ENCODE results near the gene SKA2.
"Not testable (repeated sequence)": the region's sequence is repeated elsewhere in the genome, so short reads cannot be mapped to it uniquely, and the experiment has no call there.

Gene SKA2

DNA sequence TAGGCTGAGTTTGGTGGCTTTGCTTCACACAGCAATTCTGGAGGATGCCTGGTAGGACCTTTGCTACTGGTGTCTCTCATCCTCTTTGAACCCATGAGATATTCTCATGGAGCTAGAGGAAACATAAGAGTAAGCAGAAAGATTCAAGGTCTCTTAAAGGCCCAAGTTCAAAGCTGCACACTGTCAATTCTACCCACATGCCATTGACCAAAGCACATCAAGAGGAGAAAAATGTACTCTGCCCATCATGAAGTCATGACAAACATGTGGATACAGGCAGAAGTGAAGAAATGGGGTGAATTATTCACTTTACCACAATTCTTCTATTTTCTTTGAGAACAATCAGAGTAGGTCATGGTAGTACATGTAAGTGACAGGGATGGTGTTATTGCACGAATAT, 13.1 kb downstream of the SKA2 start:
- no peak overlapping the region for H3K4me3 ChIP-seq (ENCODE audit: low read depth, low read length)
- no peak for DNase-seq (ENCODE audit: low read depth)
- TF ChIP-seq, protein P1, sequence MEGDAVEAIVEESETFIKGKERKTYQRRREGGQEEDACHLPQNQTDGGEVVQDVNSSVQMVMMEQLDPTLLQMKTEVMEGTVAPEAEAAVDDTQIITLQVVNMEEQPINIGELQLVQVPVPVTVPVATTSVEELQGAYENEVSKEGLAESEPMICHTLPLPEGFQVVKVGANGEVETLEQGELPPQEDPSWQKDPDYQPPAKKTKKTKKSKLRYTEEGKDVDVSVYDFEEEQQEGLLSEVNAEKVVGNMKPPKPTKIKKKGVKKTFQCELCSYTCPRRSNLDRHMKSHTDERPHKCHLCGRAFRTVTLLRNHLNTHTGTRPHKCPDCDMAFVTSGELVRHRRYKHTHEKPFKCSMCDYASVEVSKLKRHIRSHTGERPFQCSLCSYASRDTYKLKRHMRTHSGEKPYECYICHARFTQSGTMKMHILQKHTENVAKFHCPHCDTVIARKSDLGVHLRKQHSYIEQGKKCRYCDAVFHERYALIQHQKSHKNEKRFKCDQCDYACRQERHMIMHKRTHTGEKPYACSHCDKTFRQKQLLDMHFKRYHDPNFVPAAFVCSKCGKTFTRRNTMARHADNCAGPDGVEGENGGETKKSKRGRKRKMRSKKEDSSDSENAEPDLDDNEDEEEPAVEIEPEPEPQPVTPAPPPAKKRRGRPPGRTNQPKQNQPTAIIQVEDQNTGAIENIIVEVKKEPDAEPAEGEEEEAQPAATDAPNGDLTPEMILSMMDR (IDR thresholded peaks at IDR 0.05; ENCODE audit: control insufficient read depth, extremely low read depth, insufficient read depth): no peak

DNA sequence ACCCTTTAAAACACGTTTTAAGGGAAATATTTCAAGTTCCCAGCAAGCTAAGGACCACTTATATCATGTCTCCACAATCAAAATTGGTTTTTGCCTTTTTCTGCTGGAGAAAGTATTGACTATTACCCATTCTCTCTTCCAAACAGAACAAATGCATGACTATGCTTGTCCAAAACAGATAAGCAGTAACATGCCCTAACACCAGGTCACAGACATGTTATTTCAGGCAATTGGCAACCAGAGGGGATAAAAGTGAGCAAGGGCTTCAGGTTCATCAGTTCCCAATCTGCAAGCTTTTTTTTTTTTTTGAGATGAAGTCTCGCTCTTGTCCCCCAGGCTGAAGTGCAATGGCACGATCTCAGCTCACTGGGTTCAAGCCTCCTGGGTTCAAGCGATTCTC, 15.0 kb downstream of the SKA2 start:
- H3K4me3 ChIP-seq (ENCODE audit: low read depth, low read length): no peak overlapping the region
- no peak for DNase-seq (ENCODE audit: low read depth)
- TF ChIP-seq, protein P1 (IDR thresholded peaks at IDR 0.05; ENCODE audit: control insufficient read depth, extremely low read depth, insufficient read depth): no peak

DNA sequence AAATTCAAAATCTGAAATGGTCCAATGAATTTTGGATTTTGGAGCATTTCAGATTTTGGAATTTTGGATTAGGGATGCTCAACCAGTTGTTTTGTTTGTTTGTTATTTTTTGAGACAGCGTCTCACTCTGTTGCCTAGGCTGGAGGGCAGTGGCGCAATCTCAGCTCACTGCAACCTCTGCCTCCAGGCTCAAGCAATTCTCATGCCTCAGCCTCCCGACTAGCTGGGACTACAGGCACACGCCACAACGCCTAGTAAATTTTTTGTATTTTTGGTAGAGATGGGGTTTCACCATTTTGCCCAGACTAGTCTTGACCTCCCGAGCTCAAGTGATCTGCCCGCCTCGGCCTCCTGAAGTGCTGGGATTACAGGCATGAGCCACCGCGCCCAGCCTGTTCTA, 16.6 kb downstream of the SKA2 start:
- DNase-seq (ENCODE audit: low read depth); H3K4me3 ChIP-seq (ENCODE audit: low read depth, low read length): not testable (repeated sequence)

DNA sequence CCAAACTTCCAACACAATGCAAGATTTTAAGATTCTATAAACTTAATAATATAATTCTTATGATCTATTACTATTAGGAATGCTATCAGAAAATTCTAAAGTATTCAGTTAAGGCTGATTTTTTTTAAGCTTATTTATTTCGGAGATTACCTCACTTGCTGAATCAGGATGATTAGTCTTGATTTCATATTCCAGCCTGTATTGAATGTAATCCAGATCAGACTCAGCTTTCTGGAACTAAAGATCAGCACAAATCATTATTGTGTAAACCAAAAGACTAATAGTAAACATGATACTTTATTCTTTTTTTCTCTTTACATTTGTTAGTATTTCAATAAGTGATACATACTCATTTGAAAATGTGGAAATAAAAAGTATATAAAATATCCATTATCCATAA, 23.9 kb downstream of the SKA2 start:
- no peak overlapping the region for H3K4me3 ChIP-seq (ENCODE audit: low read depth, low read length)
- TF ChIP-seq, protein P1 (IDR thresholded peaks at IDR 0.05; ENCODE audit: control insufficient read depth, extremely low read depth, insufficient read depth): no peak
- DNase-seq (ENCODE audit: low read depth): no peak

DNA sequence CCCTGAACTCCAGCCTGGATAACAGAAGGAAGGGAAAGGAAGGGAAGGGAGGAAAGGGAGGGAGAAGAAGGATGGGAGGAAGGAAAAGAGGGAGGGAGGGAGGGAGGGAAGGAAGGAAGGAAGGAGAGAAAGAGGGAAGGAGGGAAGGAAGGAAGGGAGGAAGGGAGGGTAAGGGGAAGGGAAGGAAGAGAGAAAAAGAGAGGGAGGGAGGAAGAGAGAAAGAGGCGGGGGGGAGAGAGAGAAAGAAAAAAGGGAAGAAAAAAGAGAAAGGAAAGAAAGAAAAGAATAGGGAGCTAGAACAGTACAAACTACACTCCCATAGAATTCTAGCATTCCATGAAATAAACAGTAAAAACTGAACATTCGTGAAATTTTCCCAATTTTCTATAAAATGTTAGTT, 25.2 kb downstream of the SKA2 start:
- TF ChIP-seq, protein P1 (IDR thresholded peaks at IDR 0.05; ENCODE audit: control insufficient read depth, extremely low read depth, insufficient read depth): no peak
- H3K4me3 ChIP-seq (ENCODE audit: low read depth, low read length): no peak overlapping the region
- DNase-seq (ENCODE audit: low read depth): no peak

DNA sequence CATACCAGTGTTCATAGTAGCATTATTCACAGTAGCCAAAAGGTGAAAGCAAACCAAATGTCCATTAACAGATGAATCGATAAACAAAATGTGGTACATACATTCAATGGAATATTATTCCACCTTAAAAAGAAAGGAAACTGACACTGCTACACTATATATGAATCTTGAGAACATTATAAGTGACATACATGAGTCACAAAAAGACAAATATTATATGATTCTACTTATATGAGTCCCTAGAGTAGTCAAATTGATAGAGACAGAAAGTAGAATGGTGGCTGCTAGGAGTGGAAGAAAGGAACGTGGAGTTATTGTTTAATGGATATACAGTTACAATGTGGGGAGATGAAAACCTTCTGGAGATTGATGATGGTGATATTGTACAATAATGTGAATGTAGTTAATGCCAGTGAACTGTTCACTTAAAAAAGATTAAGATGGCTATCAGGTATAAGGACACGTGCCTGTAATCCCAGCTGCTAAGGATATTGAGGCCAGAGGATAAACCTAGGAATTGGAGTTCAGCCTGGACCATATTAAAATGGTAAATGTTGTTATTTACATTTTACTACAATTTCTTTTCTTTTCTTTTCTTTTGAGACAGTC, 28.1 kb downstream of the SKA2 start:
- DNase-seq (ENCODE audit: low read depth): no peak
- TF ChIP-seq, protein P1 (IDR thresholded peaks at IDR 0.05; ENCODE audit: control insufficient read depth, extremely low read depth, insufficient read depth): no peak
- H3K4me3 ChIP-seq (ENCODE audit: low read depth, low read length): no peak overlapping the region

DNA sequence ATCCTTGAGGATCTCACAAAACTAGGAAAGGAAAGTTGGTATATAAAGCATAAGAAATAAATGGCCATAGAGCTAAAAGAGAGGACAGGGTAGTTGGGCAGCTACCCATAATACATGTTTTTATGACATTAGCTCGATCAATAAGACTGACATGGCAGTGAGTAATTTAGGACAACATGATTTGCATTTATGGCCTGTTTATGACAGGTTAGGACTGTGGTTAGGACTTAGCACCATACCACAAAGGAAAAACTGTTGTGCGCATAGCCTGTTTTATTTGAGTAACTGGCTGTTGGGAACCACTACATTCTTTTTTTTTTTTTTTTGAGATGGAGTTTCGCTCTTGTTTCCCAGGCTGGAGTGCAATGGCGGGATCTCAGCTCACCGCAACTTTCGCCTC, 30.3 kb downstream of the SKA2 start:
- DNase-seq (ENCODE audit: low read depth): no peak
- TF ChIP-seq, protein P1 (IDR thresholded peaks at IDR 0.05; ENCODE audit: control insufficient read depth, extremely low read depth, insufficient read depth): no peak

More for the DNA sequence above, 30.3 kb downstream of the SKA2 start:
- H3K4me3 ChIP-seq (ENCODE audit: low read depth, low read length): no peak overlapping the region
